AG09319 (cell line): ENCODE measurements around the gene CGGBP1.
A peak's percentile ranks its signal among the peaks of the same experiment; 100 is the strongest.

Source experiments
- DNase-seq: peaks from one replicate; pipeline ENCODE4 v3.0.0-alpha.2; 2010; ENCODE audit warnings: low read depth; ENCODE audit errors: extremely low read depth
- TF ChIP-seq, protein P1 (sequence below): IDR thresholded peaks from 2 replicates; pipeline ENCODE4 v1.5.1; 2011; ENCODE audit warnings: low read depth, mild to moderate bottlenecking, inconsistent platforms, low read length, moderate library complexity

CGGBP1 gene

DNA sequence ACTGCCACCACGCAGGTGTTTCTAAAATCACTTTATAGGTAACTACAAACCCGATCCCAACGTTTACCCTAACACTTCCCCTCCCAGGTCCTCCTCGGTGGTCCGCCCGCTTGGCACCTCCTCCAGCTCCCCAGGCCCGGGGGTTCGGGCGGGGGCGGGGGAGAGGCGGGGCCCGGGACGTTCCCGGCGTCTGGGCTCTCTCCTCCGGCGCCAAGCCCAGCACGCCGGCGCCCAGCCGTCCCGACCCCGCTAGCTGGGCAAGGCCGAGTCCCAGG lies 562 bp downstream of the CGGBP1 start:
- no peak for DNase-seq
- TF ChIP-seq, protein P1, sequence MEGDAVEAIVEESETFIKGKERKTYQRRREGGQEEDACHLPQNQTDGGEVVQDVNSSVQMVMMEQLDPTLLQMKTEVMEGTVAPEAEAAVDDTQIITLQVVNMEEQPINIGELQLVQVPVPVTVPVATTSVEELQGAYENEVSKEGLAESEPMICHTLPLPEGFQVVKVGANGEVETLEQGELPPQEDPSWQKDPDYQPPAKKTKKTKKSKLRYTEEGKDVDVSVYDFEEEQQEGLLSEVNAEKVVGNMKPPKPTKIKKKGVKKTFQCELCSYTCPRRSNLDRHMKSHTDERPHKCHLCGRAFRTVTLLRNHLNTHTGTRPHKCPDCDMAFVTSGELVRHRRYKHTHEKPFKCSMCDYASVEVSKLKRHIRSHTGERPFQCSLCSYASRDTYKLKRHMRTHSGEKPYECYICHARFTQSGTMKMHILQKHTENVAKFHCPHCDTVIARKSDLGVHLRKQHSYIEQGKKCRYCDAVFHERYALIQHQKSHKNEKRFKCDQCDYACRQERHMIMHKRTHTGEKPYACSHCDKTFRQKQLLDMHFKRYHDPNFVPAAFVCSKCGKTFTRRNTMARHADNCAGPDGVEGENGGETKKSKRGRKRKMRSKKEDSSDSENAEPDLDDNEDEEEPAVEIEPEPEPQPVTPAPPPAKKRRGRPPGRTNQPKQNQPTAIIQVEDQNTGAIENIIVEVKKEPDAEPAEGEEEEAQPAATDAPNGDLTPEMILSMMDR: no peak

DNA sequence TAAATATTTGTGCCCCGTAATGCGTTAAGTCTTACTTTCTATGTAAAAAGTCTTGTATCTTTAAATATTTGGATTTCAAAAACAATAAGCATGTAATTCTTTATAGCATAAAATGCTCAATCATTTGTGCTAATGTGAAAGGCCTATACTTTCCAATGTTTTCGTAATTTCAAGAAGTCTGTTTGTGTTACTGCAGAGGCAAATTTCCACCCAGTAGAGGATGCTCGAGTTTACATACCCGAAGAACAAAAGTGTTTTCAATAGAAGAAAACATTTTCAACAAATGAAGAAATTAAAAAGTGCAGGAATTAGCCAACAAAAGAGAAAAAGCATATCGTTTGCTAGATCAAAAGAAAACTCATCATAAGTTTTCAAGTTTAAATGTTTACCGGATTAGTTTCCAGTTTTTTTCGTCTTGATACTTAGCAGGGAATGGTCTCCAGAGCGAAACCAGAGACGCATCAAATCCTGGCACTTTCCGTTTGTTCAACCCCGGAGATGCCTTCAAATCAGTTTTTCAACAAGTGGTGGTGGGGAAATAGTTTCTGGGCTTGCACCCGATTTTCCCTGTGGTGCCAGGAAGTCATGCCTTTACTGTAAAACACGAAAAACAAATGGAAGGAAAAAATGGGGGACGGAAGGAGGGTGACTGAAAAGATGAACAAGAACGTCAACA lies 1.0 kb downstream of the CGGBP1 start:
- TF ChIP-seq, protein P1: peak; percentile 44
- no peak for DNase-seq

GRCh38 chr3:88046766-88047165 lies 12.0 kb downstream of the CGGBP1 start:
- DNase-seq: no peak
- TF ChIP-seq, protein P1: no peak

GRCh38 chr3:88044411-88044810 lies 14.4 kb downstream of the CGGBP1 start:
- DNase-seq: no peak
- TF ChIP-seq, protein P1: no peak

DNA sequence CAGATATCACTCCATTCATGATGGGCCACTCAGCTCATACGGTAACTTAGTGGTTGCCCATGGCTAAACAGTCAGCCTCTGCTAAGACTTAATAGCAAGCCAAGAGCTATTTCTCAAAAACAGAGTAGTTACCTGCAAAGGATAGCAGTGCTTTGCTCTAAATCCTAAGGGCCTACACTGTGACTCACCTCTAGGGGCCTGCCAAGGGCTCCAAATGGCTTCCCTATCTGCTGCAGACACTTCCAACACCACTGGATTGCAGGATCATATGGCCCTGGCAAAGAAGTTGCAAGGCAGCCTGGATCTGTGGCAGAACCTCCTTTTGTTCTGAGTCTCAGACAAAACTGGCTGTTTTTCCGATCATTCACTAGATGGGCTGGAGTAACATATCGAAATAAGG lies 17.8 kb downstream of the CGGBP1 start:
- TF ChIP-seq, protein P1: no peak
- no peak for DNase-seq

GRCh38 chr3:88040529-88040928 lies 18.3 kb downstream of the CGGBP1 start:
- no peak for DNase-seq
- TF ChIP-seq, protein P1: no peak

GRCh38 chr3:88038566-88038965 lies 20.2 kb downstream of the CGGBP1 start:
- TF ChIP-seq, protein P1: no peak
- no peak for DNase-seq
